ENCODE data around the gene PPP2R5D.
"Not testable (repeated sequence)": the region's sequence is repeated elsewhere in the genome, so short reads cannot be mapped to it uniquely, and the experiment has no call there.

PPP2R5D gene

DNA sequence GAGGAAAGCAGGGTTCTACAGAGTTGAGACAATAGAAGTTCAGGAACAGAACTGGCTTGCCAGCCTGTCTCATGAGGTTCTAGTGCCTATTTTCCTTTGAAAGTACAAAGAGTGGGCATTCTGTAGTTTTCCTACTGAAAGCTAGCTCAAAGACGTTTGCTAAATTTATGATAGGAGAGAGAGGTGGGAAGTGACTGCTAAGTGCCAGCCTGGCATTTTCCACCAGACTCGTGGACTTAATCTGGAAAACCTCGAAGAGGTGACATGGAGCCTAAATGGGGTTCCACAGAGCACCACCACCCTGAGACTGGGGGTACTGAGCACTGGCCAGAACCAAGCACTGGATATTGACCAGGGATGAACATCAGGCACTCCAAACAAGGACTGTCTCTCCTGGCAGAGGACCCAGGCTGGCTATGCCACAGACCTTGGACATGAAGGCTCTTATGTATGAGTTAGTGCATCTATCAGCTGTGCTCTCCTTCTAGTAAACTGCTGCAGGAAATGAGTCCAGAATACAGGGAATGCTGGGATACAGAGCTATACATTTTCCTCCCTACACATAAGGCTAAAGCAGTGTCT is 12.5 kb upstream of the PPP2R5D start:
- Mint-ChIP-seq H3K27ac (no peak overlapping the region), H3K4me3 (no peak overlapping the region), H3K36me3 (ENCODE audit: low read depth) (peaks cover 3% of the 10 kb centered on the region), H3K27me3 (no peaks in the 10 kb centered on the region), H3K9me3 (no peaks in the 10 kb centered on the region), H3K4me1 (ENCODE audit: low read depth) (peaks cover 43% of the 10 kb centered on the region)

DNA sequence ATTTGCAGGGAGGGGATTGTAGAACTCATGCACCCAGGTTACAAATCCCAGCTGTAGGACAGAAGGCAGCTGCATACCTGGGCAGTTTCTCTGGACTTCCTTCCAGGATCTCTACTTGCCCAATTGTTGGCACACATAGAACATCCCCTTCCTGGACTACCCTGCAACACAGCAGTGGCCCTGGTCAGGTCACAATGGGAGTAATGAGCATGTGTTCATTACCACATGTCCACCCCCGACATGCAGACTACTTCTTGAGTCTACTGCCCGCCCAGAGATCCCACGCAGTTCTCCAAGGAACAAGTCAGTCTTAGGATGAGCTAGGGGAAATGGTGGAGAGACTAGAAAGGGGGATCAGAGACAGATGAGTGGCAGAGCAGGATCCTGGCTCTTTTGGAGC is 10.4 kb upstream of the PPP2R5D start:
- no peaks in the 10 kb centered on the region for H3K27me3 Mint-ChIP-seq
- no peak overlapping the region for H3K4me3 Mint-ChIP-seq
- no peak overlapping the region for H3K27ac Mint-ChIP-seq
- peaks cover 13% of the 10 kb centered on the region for H3K36me3 Mint-ChIP-seq (ENCODE audit: low read depth)
- H3K4me1 Mint-ChIP-seq (ENCODE audit: low read depth), result peaks cover 55% of the 10 kb centered on the region
- no peaks in the 10 kb centered on the region for H3K9me3 Mint-ChIP-seq

DNA sequence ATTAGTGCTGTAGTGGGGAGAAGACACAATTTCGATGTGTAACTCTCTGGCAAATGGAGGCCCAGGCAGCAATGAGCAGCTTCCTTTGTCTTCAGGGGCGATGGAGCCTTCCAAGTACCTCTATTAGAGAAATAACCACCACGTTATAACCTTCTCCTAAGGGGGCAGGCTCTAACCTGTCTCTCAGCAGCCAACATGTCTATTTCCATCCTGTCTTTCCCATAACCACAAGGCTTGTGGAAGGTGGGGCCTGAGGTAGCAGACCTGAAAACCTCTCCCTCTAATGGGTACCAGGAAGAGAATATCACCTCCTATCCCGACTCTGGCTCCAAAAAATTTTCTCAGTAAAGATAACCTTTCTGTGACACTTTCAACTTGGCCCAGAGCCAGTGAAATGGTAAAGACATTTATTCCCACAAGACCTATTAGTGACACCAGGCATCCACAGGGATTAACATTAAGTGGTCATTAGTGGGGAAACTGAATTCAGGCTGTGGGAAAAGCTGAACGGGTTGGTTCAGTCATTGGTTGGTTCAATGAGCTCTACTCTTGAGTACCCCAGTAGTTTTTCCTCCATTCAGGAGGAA is 9.4 kb upstream of the PPP2R5D start:
- Mint-ChIP-seq H3K36me3 (ENCODE audit: low read depth) (peaks cover 13% of the 10 kb centered on the region), H3K4me1 (ENCODE audit: low read depth) (peaks cover 64% of the 10 kb centered on the region), H3K27me3 (no peaks in the 10 kb centered on the region), H3K9me3 (no peaks in the 10 kb centered on the region), H3K4me3 (no peak overlapping the region), H3K27ac (peak overlapping the region; percentile 80)

DNA sequence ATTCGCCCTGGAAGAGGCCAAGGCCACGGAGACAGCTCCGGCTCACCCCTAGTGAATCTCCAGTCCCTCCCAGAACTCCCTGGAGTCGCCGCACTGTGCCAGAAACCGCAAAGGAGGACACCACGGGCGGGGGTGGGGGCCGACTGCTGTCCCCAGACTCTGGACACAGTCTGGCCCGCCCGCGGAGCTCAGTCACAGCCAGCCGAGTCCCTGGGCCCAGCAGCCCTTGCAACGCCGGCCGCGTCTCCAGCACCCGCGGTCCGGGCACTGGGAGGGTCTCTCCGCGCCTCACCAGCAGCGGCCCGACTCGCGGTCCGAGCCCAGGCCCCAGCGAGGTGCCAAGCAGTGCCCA is 5.9 kb upstream of the PPP2R5D start:
- H3K9me3 Mint-ChIP-seq, result no peaks in the 10 kb centered on the region

DNA sequence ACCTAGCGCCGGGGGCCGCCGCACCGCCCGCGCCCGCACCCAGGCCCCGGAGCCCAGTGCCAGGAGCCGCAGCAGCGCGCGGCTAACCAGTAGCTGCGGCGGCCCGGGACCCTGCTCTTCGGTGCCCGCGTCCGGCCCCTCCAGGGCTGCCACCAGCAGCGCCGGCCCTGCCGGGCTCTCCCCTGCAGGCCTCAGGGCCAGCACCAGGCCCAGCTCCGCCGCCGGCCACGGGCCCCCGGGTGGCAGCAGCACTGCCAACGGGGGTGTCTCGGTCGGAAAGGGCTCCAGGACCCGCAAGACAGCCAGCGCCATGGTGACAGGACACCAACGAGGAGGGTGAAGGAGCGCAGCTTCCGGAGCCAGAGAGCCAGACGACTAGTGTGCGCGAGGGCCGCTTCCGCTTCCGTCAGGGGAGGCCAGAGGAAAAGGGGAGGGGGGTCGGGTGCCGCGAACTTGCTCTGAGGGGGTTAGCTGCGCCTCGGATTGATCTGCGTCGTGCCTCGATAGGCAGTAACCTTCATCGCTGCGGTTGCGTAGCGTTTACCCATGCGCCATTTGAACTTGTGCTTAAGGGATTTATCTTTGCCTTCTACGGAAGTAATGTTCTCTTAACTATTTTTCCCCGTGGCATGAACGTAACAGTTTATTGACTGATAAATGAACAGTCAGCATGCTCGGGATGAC is 5.4 kb upstream of the PPP2R5D start, which contains the start of gene PEX6:
TSS of gene PEX6 (minus strand) at position 343 of the 684 bp plus-strand sequence. CDS start at position 312, 31 bp downstream.
- Mint-ChIP-seq H3K9me3 (no peaks in the 10 kb centered on the region), H3K4me1 (ENCODE audit: low read depth) (peaks cover 60% of the 10 kb centered on the region), H3K36me3 (ENCODE audit: low read depth) (peaks cover 13% of the 10 kb centered on the region), H3K4me3 (peak within 1 kb of the TSS; percentile 95), H3K27ac (peak within 1 kb of the TSS; percentile 98), H3K27me3 (no peaks in the 10 kb centered on the region)

More for the DNA sequence above, 5.9 kb upstream of the PPP2R5D start:
- Mint-ChIP-seq H3K36me3 (ENCODE audit: low read depth) (peaks cover 13% of the 10 kb centered on the region), H3K27me3 (no peaks in the 10 kb centered on the region), H3K27ac (peak overlapping the region; percentile 92), H3K4me3 (peak overlapping the region; percentile 93), H3K4me1 (ENCODE audit: low read depth) (peaks cover 59% of the 10 kb centered on the region)

DNA sequence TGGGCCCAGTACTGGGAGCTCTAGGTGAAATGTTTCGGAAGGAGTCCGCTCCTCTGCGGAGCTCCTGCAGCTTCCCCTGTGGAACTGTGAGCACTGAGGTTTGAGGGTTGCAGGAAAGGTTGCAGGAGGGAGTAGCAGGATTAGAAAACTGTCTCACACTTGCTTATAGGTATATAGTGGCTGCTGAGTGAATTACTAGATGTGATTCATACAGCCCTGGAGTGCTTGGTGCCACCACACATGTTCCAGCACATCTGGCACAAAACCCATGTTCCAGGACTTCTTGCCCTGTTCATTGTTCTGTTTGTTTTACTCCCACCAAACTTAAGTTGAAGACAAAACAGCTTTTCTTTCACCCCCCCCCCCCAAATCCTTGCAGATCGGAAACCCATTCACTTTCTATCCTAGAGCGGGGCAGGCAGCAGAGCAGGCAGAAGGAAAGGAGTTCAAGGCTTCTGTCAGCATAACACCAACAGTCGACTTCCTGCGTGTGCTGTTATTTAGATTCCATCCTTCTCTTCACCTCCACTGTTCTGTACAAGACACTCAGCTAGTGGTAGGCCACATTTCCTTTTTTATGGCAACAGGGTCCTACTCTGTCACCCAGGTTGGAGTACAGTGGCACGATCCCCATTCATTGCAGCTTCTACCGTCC is 4.7 kb upstream of the PPP2R5D start:
- Mint-ChIP-seq H3K4me3 (peak overlapping the region; percentile 95), H3K9me3 (no peaks in the 10 kb centered on the region), H3K27ac (peak overlapping the region; percentile 98), H3K36me3 (ENCODE audit: low read depth) (peaks cover 13% of the 10 kb centered on the region), H3K4me1 (ENCODE audit: low read depth) (peaks cover 58% of the 10 kb centered on the region), H3K27me3 (no peaks in the 10 kb centered on the region)

DNA sequence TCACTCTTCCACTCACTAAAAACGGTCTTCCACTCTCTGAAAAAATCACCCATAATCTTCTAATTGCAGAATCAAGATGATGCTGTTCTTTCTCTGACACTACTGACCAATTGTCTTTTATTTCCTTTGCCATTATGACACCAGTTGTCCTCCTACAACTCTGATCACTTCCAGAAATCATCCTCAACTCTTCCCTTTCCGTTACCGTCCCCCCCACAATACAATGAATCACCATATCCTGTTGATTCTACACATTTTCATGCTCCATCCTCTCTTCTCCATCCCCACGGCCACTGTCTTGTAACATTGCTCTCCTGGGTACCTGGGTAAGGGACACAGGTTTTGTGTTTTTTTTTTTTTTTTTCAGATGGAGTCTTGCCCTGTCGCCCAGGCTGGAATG is 2.5 kb upstream of the PPP2R5D start:
- Mint-ChIP-seq H3K9me3 (no peaks in the 10 kb centered on the region), H3K27ac (peak overlapping the region; percentile 36), H3K36me3 (ENCODE audit: low read depth) (peaks cover 11% of the 10 kb centered on the region), H3K4me3 (no peak overlapping the region), H3K4me1 (ENCODE audit: low read depth) (peaks cover 59% of the 10 kb centered on the region), H3K27me3 (no peaks in the 10 kb centered on the region)

DNA sequence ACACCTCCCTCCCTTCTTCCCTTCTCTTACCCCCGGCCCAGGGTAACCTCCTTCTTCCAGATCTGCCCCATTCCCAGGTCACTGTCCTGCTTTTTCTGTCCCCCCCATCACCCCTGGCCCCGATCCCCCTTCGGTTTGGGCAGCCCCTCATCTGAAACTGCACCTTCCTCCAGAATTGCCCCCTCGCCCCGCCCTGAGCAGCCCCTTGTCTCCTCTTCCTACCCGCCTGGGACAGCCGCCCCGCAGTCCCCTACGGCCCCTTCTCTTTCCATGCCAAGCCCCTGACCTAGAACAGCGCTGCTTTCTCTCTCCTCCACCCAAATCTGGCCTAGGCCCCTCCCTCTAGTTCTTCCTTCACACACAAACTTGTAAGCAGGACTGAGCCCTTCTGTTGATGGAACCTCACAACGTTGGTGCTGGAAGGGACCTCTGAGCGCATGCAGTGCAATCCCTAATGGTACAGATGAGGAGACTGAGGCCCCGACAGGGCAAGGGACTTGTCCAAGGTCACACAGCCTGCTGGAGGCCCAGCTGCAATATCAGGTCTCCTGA is 630 bp downstream of the PPP2R5D start:
- H3K36me3 Mint-ChIP-seq (ENCODE audit: low read depth), result peaks cover 23% of the 10 kb centered on the region
- H3K4me3 Mint-ChIP-seq, result peak overlapping the region; percentile 90
- peaks cover 47% of the 10 kb centered on the region for H3K4me1 Mint-ChIP-seq (ENCODE audit: low read depth)
- peak overlapping the region; percentile 80 for H3K27ac Mint-ChIP-seq
- no peaks in the 10 kb centered on the region for H3K27me3 Mint-ChIP-seq
- H3K9me3 Mint-ChIP-seq, result no peaks in the 10 kb centered on the region

DNA sequence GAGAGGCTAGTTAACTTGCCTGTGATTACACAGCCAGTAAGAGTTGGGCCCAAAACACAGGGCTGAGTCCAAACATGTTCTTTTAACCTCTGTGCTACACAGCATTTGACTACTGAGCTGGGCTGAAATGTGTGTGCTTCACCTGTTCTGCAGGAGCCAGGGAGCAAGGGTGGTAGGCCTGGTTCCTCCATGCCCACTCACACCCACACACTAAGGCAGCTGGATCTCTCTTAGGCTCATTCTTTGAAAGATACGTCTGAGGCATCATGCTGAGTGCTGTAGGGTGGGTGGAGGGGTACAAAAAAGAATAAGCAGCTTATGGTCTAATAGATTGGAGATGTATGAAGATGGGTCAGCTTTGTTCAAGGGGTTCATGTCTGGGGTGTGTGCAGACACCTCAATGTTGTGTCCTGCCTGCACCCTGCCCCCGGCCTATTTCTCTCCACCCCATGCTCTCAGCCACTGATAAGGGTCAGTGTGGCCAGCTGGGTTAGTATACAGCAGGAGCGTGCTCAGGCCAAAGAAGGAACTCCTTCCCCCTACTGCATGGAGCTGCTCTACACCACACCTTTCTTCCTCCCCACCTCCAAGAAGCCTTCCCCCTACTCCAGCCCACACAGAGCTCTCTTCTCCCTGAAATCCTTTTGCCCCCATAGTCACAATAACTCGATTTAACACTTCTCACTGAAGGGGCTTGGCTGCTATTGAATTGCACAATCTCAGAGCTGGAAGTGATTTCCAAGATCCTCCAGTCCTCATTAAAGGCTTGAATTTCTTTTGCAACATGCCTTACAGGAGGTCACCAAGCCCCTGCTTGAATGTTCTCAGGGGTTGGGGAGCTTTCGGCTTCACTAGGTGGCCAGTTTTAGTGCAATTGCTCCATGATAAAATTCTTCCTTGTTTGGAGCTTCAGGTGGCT is 3.4 kb downstream of the PPP2R5D start:
- Mint-ChIP-seq H3K4me1 (ENCODE audit: low read depth) (peaks cover 35% of the 10 kb centered on the region), H3K36me3 (ENCODE audit: low read depth) (peaks cover 34% of the 10 kb centered on the region), H3K4me3 (no peak overlapping the region), H3K27ac (no peak overlapping the region), H3K9me3 (no peaks in the 10 kb centered on the region), H3K27me3 (no peaks in the 10 kb centered on the region)

DNA sequence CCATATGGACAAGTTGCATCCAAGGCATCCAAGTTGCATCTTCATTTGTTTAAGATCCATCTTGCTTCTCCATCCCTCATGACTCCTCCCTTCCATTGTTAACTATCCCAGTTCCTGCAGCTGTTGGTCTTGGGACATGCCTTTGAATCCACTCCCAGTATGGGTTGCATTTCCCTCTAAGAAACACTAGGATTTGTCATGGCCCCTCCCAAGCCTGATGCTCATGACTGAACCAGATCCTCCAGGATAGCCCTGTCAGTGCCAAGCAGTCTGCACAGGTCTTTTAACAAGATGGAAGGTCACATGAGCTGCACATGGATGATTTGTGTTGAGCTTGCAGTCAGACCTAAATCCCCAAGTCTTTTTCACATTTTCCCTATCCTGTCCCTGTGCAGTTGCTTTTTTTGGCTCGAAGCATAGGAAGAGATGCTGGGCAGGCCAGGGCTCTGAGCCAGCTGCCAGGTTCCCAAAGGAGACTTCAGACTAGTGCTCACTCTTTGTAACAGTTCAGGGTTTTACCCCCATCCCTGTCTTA is 4.2 kb downstream of the PPP2R5D start:
- H3K36me3 Mint-ChIP-seq (ENCODE audit: low read depth), result peaks cover 34% of the 10 kb centered on the region
- no peak overlapping the region for H3K27ac Mint-ChIP-seq
- no peaks in the 10 kb centered on the region for H3K27me3 Mint-ChIP-seq
- H3K9me3 Mint-ChIP-seq, result no peaks in the 10 kb centered on the region
- H3K4me3 Mint-ChIP-seq, result no peak overlapping the region
- peaks cover 35% of the 10 kb centered on the region for H3K4me1 Mint-ChIP-seq (ENCODE audit: low read depth)

DNA sequence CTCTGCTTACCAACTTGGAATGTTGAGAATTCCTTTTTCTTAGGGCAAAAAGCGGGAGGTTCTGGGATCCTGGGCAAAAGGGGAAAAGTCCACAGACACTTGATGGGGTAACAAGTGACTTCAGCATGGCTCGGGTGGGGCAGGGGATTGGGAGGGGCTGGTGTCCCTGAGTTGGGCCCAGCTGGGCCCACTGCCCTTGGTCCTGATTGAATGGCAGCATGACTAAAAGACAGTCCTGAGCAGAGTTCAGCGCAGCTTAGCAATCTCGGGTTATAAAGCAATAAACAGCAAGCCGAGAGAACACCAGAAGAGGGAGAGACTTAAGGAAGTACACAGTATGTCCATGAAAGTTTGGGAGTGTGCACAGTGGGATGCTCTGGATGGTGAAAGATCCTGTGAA is 5.6 kb downstream of the PPP2R5D start:
- H3K4me1 Mint-ChIP-seq (ENCODE audit: low read depth), result peaks cover 31% of the 10 kb centered on the region
- no peaks in the 10 kb centered on the region for H3K27me3 Mint-ChIP-seq
- no peak overlapping the region for H3K27ac Mint-ChIP-seq
- no peak overlapping the region for H3K4me3 Mint-ChIP-seq
- H3K36me3 Mint-ChIP-seq (ENCODE audit: low read depth), result peaks cover 34% of the 10 kb centered on the region
- H3K9me3 Mint-ChIP-seq, result no peaks in the 10 kb centered on the region

DNA sequence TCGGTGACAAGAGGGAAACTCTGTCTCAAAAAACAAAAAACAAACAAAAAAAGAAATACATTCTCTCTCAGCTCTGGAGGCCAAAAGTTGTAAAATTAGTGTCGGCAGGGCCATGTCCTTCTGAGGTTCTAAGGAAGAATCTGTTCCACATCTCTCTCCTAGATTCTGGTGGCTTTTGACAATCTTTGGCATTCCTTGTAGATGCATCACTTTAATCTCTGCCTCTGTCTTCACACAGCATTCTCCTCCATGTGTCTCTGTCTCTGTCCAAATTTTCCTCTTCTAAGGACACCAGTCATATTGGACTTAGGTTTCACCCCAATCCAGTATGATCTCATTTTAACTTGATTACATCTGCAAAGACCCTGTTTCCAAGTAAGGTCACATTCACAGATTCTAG is 9.1 kb downstream of the PPP2R5D start:
- Mint-ChIP-seq H3K4me3 (no peak overlapping the region), H3K9me3 (no peaks in the 10 kb centered on the region), H3K27ac (no peak overlapping the region), H3K4me1 (ENCODE audit: low read depth) (peaks cover 3% of the 10 kb centered on the region), H3K27me3 (no peaks in the 10 kb centered on the region), H3K36me3 (ENCODE audit: low read depth) (peaks cover 23% of the 10 kb centered on the region)

DNA sequence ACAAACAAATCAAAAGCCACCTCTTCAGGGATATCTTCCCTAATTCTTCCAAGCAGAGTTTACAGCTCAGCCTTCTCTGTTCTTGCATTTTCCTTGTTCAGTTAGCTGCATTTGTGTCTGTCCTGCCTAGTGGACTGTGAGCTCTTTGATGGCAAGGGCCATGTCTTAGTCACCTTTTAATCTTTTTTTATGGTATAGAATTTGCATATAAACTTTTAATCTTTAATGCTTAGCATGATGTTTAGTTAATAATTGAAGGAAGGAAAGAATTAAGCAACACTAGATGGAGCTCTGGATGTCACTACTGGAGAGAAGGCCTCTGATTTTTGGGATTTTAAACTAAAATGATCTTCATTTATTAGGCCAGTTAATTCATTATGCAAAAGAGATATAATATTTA is 12.1 kb downstream of the PPP2R5D start:
- H3K36me3 Mint-ChIP-seq (ENCODE audit: low read depth), result peaks cover 4% of the 10 kb centered on the region
- H3K27ac Mint-ChIP-seq, result peak overlapping the region; percentile 22
- peaks cover 3% of the 10 kb centered on the region for H3K4me1 Mint-ChIP-seq (ENCODE audit: low read depth)
- no peaks in the 10 kb centered on the region for H3K9me3 Mint-ChIP-seq
- no peaks in the 10 kb centered on the region for H3K27me3 Mint-ChIP-seq
- no peak overlapping the region for H3K4me3 Mint-ChIP-seq

DNA sequence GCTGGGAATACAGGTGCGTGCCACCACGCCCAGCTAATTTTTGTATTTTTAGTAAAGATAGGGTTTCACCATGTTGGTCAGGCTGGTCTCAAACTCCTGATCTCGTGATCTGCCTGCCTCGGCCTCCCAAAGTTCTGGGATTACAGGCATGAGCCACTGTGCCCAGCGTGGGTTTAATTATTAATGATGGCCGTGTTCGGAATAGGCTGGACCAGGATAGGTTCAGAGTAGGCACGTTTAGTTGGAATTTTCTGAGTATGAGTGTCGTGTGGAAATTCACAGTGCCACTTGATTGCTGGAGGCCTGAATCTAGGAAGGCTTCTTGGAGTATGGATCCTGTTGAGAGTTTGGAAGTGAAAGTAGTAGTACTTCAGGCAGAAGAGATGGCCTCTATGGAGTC is 13.8 kb downstream of the PPP2R5D start:
- H3K27ac Mint-ChIP-seq; H3K36me3 Mint-ChIP-seq (ENCODE audit: low read depth); H3K27me3 Mint-ChIP-seq: not testable (repeated sequence)

More for the DNA sequence above, 13.8 kb downstream of the PPP2R5D start:
- not testable (repeated sequence) for H3K4me1 Mint-ChIP-seq (ENCODE audit: low read depth); H3K9me3 Mint-ChIP-seq; H3K4me3 Mint-ChIP-seq

All from stimulated activated naive CD8-positive, alpha-beta T cell treated with anti-CD3 and anti-CD28 coated beads, Interleukin-15, Interleukin-2, amounts not matched to agents 100 ng/mL and 50 ng/mL, for 24 hours (primary cell).